NCI-H146 (cell line): ENCODE results near the gene TMEM271.

Source experiments
- DNase-seq: peaks from one replicate; lab custom pipeline; 2025; lab: John Stamatoyannopoulos, UW

Gene TMEM271

DNA sequence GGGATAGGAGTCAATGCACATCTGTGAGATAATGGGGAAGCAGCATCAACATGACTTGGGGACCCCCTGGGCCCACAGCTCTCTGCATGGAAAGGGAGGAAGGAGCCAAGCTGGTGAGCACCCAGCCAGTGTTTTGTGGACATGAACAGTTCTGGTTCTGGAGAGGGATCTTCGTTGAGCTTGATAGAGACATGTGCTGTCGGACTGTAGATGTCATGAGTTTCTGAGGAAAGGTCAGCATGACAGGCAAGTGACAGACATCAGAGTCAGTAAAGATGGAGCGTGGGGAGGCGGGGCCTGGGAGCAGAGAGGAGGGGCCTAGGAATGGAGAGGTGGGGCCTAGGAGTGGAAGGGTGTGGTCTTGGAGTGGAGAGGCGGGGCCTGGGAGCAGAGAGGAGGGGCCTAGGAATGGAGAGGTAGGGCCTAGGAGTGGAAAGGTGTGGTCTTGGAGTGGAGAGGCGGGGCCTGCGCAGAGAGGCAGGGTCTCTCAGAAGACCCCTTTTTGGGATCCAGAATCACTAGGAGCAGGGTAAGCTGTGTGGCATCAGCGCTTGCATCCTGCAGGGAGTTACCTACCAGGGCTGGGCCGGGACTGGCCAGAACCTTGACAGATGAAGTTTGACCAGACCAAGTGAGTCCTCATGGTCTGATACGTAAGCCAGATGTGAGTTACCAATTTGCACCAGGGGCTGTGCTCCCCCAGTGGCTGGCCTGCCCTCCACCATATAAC is 43.3 kb downstream of the TMEM271 start:
- DNase-seq = no peak

DNA sequence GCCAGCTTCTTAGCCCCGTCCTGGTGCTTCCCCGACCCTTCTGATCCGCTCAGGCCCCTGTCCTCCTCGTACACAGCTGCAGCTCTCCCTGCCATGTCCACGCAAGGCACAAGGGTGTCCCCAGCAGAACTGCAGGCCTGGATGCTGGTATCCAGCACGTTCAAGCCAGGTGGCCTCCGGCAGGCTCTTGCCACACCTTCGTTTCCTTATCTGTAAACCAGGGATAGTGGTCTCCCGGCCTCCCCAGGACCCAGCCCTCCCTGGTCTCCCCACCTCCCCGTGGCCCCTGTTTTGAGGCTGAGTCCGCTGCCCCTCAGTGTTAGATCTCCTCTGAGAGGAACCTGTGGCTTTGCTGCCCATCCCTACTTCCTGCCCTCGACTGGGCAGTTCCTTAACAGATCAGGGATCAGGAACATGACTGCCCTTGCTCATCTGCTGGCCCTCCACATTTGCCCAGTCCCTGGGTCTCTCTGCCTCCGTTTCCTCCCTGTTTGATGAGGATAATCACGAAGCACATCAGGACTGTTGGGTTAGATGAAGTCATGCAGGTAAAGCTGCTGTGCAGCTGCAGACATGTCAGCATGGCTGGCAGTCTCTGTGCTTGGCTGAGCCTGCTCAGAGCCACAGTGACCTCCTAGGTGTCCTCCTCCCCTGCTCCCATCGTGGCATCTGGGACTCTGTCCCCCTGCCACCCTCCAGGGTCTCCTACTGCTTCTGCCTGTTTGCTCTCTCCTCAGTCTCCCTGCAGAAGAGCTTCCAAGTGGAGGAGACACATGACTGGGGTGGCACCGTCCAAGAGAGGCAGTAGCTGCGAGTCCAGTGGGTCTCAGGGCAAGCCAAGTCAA is 44.2 kb downstream of the TMEM271 start:
- DNase-seq = no peak

DNA sequence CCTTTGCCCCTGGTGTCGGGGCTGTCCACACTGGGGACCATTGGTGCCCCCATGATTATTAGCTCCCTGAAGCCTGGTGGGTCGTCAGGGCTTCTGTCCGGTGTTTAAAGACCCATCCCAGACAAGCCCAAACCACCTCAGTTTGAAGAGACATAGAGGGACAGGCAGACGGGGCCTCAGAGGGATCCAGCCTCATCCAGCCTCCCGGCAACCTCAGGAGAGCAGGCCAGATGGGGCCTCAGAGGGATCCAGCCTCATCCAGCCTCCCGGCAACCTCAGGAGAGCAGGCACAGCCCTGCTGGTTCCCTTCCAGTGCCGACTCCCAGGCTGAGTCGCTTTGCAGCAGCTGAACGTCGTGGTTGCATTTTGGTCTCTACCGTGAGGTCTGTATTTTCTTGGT is 45.0 kb downstream of the TMEM271 start:
- DNase-seq = no peak

DNA sequence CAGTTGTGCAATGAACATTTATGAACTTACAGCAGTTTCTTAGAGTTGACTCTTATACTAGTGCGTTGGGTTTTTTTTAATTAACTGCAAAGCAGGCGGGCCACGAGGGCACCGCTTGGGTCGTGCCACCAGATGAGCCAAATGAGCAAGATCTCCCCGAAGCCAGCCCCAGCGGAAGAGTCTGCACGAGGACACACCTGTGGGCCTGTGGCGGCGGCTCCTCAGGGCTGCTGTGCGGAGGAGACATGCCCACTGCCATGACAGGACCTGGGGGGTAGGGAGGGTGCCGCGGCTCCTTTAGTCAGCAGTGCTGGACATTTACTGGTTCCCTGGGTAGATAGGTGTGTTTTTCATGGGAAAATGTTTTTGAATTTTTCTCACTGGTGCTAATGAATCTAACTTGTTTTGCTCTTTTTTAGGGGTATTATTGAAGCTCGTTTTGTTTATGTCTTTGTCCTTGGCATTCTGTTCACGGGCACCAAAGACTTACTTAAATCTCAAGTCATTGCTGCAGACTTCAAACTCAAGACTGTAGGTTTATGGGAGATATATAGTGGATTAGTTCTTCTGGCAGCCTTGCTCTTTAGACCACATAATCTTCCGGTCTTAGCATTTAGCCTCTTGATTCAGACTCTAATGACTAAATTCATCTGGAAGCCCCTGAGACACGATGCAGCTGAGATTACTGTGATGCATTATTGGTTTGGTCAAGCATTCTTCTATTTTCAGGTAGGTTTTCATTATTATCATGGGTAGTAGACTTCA is 45.9 kb downstream of the TMEM271 start:
- DNase-seq = no peak

DNA sequence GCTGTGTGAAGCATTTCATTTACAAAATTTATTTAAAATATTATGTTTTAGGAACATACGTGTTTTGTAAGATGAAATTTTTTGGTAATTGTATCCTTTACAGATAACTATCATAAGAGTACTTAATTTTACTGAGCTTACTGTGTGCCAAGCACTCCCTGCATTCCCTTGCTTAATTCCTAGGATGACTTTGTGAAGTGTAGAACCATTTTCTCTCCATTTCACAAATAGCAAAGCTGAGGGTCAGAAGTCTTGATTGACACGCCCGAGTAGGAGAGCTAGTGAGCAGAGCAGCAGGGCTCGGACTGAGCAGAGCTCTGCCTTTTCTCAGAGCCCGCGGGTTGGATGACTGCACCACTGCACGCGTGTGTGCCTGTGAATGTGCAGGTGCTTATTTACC is 46.5 kb downstream of the TMEM271 start:
- no peak for DNase-seq

DNA sequence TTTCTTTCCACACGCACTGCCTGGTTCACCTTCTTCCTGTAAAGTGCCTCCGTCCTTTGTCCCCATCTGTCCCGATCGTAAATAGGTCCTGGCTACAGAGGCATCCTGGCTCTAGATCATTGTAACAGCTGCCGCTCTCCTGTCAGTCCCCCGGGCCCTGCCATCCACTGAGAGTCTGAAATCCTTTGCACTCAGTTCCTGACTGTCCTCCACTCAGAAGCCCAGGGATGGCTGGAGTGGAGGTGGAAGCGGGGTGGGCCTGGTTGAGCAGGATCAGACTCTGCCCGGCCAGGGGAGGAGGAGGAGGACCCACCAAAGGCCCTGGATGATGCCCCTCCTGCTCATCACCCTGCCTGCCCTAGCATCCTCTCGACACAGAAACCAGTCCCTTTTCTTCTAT is 47.3 kb downstream of the TMEM271 start:
- no peak for DNase-seq

DNA sequence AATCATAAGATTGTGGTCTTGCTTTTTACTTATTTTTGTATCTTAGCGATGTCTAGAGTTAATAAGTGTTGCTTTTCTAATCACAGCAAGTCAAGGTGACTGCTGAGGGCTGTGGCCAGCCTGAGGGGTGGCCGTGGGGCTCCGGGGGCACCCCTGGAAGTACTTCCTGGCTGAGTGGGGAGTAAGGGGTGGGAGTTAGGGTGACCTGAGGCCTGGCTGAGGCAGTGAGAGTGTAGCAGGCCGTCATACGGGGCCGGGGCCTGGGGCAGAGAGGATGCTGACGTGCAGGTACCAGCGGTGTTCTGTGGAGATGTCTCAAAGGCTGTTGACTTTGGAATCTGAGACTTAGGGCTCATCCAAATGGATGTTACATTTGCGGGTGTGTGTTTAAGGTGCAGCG is 47.8 kb downstream of the TMEM271 start:
- DNase-seq = no peak

DNA sequence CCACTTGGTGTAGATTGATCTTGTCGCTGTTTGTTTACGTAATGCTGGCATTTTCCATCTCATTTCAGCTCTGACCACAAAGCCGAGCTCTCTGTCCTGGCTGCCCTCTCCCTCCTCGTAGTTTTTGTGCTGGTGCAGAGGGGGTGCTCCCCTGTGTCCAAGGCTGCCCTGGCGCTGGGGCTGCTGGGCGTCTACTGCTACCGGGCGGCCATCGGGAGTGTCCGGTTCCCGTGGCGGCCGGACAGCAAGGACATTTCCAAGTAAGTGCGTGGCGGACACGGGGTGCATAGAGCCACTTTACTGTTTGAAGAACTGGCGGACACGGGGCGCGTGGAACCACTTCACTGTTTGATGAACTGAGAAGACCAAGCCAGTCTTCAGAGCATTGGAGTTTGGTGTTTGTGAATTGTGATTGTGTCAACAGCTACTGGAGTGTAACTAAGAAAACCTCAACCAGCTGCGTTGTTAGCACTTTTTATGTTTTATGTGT is 49.1 kb downstream of the TMEM271 start:
- DNase-seq = no peak

DNA sequence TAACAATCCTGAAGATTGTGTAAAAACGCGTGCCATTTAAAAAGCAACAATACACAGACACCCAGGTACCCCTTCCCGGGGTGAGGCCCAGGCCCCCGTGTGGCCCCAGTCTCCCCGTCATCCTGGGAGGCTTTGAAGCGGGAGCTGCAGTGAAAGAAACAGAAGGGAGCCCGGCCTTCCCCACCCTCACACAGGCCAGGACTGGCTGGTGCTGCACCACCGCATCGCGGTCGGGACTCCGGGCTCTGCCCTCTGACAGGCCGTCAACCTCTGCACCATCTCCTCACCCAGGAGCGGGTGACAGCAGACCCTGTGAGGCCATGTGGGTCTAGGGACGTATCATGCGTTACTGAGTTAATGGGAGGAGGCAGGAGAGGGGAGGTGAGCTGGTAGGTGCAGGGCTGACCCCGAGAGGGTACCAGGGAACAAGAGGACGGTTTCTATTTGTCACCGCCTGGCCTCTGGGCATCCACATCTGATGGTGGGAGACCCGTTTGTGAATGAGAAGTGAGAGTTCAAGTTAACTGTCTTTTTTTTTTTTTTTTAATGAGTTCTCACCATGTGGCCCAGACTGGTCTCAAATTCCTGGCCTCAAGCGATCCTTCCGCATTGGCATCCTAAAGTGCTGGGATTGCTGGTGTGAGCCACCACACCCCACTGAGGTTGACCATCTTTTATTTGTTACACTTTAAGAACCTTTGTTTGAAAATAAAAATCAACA is 49.7 kb downstream of the TMEM271 start:
- DNase-seq = no peak

DNA sequence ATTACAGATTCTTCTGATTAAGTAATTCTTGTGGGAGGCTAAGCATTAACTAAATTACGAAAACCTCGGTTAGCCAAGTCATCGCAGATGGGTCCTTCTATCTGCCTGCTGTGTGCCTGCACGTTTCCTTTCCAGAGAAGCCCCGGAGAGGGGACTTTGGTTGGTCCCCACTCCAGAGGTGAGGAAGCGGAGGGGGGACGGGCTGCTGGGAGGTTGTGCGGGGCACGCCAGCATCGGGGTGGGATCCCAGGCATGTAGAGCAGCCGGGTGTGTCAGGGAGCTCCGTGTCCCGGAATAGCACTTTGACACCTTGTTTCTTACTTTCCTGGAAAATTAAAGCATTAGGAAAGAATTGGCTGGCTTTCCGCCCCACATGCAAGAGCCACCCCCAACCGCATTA is 50.4 kb downstream of the TMEM271 start:
- no peak for DNase-seq

DNA sequence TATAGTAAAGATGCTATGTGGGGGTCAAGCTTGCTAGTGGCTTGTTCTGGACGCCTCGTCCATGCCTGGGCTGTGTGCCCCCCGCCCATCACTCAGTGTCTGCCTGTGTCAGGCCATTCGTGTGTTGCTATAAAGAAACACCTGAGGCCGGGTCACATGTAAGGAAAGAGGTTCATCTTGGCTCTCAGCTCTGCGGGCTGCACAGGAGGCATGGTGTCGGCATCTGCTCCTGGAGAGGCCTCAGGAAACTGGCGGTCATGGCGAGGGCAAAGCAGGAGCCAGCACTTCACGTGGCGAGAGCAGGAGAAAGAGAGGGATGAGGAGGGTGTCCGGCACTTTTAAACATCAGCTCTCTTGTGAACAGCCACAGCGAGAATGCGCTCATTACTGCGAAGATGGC is 51.9 kb downstream of the TMEM271 start:
- no peak for DNase-seq
